ENCODE results near the gene ZNF460.

ZNF460 gene

GRCh38 chr19:57293719-57294118 is 13.4 kb downstream of the ZNF460 start:
- Histone ChIP-seq H3K9me2 (replicated peaks; ENCODE audit: insufficient read depth, low read length) (no peaks in the 10 kb centered on the region), H3K9ac (ENCODE audit: low read length) (no peak overlapping the region), H3K4me2 (ENCODE audit: low read depth, low read length) (no peak overlapping the region), H3K27me3 (replicated peaks; ENCODE audit: insufficient read depth, low read length) (no peaks in the 10 kb centered on the region), H3F3A (ENCODE audit: insufficient read depth, low read length) (no peaks in the 10 kb centered on the region), H3K4me1 (ENCODE audit: low read length) (no peaks in the 10 kb centered on the region), H3K36me3 (replicated peaks; ENCODE audit: insufficient read depth, low read length) (peaks cover 56% of the 10 kb centered on the region), H3K79me2 (ENCODE audit: low read length) (peaks cover 98% of the 10 kb centered on the region), H3K9me3 (replicated peaks; ENCODE audit: insufficient read depth, low read length) (no peaks in the 10 kb centered on the region), H4K20me1 (ENCODE audit: insufficient read depth, low read length) (no peaks in the 10 kb centered on the region), H3K4me3 (ENCODE audit: low read length) (no peak overlapping the region), H3K27ac (ENCODE audit: low read length) (no peak overlapping the region), H2AFZ (ENCODE audit: low read length) (no peak overlapping the region)
- TF ChIP-seq EZH2phosphoT487 (IDR thresholded peaks at IDR 0.05; ENCODE audit: low read length) (no peak), EZH2 (optimal IDR thresholded peaks at IDR 0.05; ENCODE audit: low read depth, low read length) (no peak), CTCF (IDR thresholded peaks at IDR 0.05; ENCODE audit: low read length) (no peak)
- DNase-seq, result no peak

DNA sequence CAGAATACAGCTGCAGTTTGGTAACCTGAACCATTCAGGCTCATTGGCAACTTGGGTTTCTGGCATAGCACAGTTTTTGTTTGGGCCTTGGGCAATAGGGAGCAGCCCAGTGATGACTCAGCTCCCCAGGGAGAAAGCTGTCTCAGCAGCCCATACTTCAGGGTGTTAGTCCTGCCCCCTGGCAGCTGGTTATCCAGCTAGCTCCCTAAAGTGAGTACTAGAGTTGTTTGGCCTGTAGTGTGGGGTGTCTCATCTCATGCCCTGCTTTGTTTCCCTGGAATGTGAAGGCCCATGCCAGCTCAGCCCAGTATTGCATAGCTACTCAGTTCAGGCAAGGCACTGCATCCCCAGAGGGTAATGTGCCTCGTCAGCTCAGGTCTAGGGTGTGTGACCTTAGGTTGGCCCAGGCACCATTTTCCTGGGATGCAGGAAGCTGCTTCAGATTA is 21.8 kb downstream of the ZNF460 start:
- Histone ChIP-seq H3K4me1 (ENCODE audit: low read length) (peaks cover 9% of the 10 kb centered on the region), H3K9me2 (replicated peaks; ENCODE audit: insufficient read depth, low read length) (no peaks in the 10 kb centered on the region), H3K27ac (ENCODE audit: low read length) (peak overlapping the region; percentile 17; the same call in 1 of the 2 replicates), H3K9ac (ENCODE audit: low read length) (no peak overlapping the region), H3K79me2 (ENCODE audit: low read length) (peaks cover 63% of the 10 kb centered on the region), H3K36me3 (replicated peaks; ENCODE audit: insufficient read depth, low read length) (peaks cover 11% of the 10 kb centered on the region; the same call in 1 of the 2 replicates), H3K4me2 (ENCODE audit: low read depth, low read length) (no peak overlapping the region), H3K27me3 (replicated peaks; ENCODE audit: insufficient read depth, low read length) (no peaks in the 10 kb centered on the region), H3F3A (ENCODE audit: insufficient read depth, low read length) (peaks cover 10% of the 10 kb centered on the region), H2AFZ (ENCODE audit: low read length) (no peak overlapping the region), H4K20me1 (ENCODE audit: insufficient read depth, low read length) (peaks cover 5% of the 10 kb centered on the region; the same call in 1 of the 2 replicates), H3K4me3 (ENCODE audit: low read length) (no peak overlapping the region), H3K9me3 (replicated peaks; ENCODE audit: insufficient read depth, low read length) (no peaks in the 10 kb centered on the region)
- TF ChIP-seq CTCF (IDR thresholded peaks at IDR 0.05; ENCODE audit: low read length), result no peak
- TF ChIP-seq EZH2 (optimal IDR thresholded peaks at IDR 0.05; ENCODE audit: low read depth, low read length), result no peak
- no peak for TF ChIP-seq EZH2phosphoT487 (IDR thresholded peaks at IDR 0.05; ENCODE audit: low read length)
- no peak for DNase-seq

GRCh38 chr19:57302727-57303401 is 22.6 kb downstream of the ZNF460 start:
- H3F3A ChIP-seq (ENCODE audit: insufficient read depth, low read length), result peaks cover 10% of the 10 kb centered on the region
- H3K27ac ChIP-seq (ENCODE audit: low read length), result no peak overlapping the region
- H3K9me3 ChIP-seq (replicated peaks; ENCODE audit: insufficient read depth, low read length), result no peaks in the 10 kb centered on the region
- H3K36me3 ChIP-seq (replicated peaks; ENCODE audit: insufficient read depth, low read length), result peaks cover 11% of the 10 kb centered on the region; the same call in 1 of the 2 replicates
- TF ChIP-seq EZH2phosphoT487 (IDR thresholded peaks at IDR 0.05; ENCODE audit: low read length) (no peak), CTCF (IDR thresholded peaks at IDR 0.05; ENCODE audit: low read length) (no peak), EZH2 (optimal IDR thresholded peaks at IDR 0.05; ENCODE audit: low read depth, low read length) (no peak)
- no peaks in the 10 kb centered on the region for H3K27me3 ChIP-seq (replicated peaks; ENCODE audit: insufficient read depth, low read length)
- H3K79me2 ChIP-seq (ENCODE audit: low read length), result peaks cover 55% of the 10 kb centered on the region
- H3K9ac ChIP-seq (ENCODE audit: low read length), result no peak overlapping the region
- peaks cover 9% of the 10 kb centered on the region for H3K4me1 ChIP-seq (ENCODE audit: low read length)
- H3K4me3 ChIP-seq (ENCODE audit: low read length), result no peak overlapping the region
- H4K20me1 ChIP-seq (ENCODE audit: insufficient read depth, low read length), result peaks cover 5% of the 10 kb centered on the region; the same call in 1 of the 2 replicates
- no peak for DNase-seq
- no peaks in the 10 kb centered on the region for H3K9me2 ChIP-seq (replicated peaks; ENCODE audit: insufficient read depth, low read length)
- H2AFZ ChIP-seq (ENCODE audit: low read length), result no peak overlapping the region
- H3K4me2 ChIP-seq (ENCODE audit: low read depth, low read length), result no peak overlapping the region
